ENCODE data around the gene NT5DC3.

DNA sequence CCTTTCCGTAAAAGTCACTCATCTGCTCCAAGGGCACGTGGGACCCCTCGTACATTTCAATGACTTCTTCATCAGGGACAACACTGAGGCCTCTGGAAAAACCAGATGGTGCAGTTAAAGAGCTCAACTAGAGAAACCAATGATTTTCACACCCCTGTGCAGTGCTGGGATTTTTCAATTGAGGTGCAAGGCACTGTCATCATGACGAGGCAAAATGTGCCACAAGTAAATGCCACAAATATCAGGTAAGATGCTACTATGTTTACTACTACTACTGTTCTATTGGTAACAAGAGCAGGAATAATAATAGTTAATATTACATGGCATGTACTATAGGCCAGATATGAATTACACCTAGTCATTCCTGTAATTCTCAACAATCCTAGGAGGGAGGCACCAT lies 42.4 kb downstream of the NT5DC3 start:
- TF ChIP-seq, protein P1, sequence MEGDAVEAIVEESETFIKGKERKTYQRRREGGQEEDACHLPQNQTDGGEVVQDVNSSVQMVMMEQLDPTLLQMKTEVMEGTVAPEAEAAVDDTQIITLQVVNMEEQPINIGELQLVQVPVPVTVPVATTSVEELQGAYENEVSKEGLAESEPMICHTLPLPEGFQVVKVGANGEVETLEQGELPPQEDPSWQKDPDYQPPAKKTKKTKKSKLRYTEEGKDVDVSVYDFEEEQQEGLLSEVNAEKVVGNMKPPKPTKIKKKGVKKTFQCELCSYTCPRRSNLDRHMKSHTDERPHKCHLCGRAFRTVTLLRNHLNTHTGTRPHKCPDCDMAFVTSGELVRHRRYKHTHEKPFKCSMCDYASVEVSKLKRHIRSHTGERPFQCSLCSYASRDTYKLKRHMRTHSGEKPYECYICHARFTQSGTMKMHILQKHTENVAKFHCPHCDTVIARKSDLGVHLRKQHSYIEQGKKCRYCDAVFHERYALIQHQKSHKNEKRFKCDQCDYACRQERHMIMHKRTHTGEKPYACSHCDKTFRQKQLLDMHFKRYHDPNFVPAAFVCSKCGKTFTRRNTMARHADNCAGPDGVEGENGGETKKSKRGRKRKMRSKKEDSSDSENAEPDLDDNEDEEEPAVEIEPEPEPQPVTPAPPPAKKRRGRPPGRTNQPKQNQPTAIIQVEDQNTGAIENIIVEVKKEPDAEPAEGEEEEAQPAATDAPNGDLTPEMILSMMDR (IDR thresholded peaks at IDR 0.05; ENCODE audit: poor library complexity) = no peak
- no peak for TF ChIP-seq EZH2phosphoT487 (IDR thresholded peaks at IDR 0.05; ENCODE audit: low read depth, severe bottlenecking, unreplicated experiment)

Measured in hepatocyte (in vitro differentiated cells).